MCF 10A (cell line): ENCODE results near the gene FAU. TPM values are rescaled to one million over a fixed set of nuclear protein-coding genes. Genes with fewer than 3 reads are reported as not detected.

Source experiments
- BruUV-seq: library from RNA; stranded (reverse); fragments of 400-500 nt; replicated peaks from 2 replicates; lab custom pipeline; 2021; lab: Mats Ljungman, UMichigan
- CTCF ChIA-PET: fragments of 300-600 bp; sonication (Branson Sonifier 250); formaldehyde crosslinking; extraction: SDS; loops from one replicate; lab custom pipeline; 2021; ENCODE audit warnings: antibody characterized with exemption, inconsistent platforms; lab: Yijun Ruan, JAX
- POLR2A ChIA-PET: fragments of 300-600, 350-650 bp; sonication (Branson Sonifier 250); formaldehyde crosslinking; extraction: SDS; loops from one replicate; lab custom pipeline; 2020; ENCODE audit warnings: antibody characterized with exemption, inconsistent platforms; lab: Yijun Ruan, JAX
- DNase-seq: peaks from one replicate; pipeline ENCODE4 v3.0.0-alpha.2; 2018; ENCODE audit not compliant: unreplicated experiment
- H3K27ac Mint-ChIP-seq: one replicate; pipeline ENCODE4 v1.8.0; 2022; ENCODE audit warnings: mild to moderate bottlenecking, low read depth, mixed read lengths; ENCODE audit not compliant: unreplicated experiment
- H3K27me3 Mint-ChIP-seq: one replicate; pipeline ENCODE4 v1.8.0; 2022; ENCODE audit warnings: mixed read lengths; ENCODE audit not compliant: insufficient read depth, unreplicated experiment
- H3K36me3 Mint-ChIP-seq: one replicate; pipeline ENCODE4 v1.8.0; 2022; ENCODE audit warnings: mild to moderate bottlenecking, moderate library complexity, mixed read lengths; ENCODE audit not compliant: insufficient read depth, unreplicated experiment
- H3K4me1 Mint-ChIP-seq: one replicate; pipeline ENCODE4 v1.8.0; 2022; ENCODE audit warnings: mixed read lengths; ENCODE audit not compliant: insufficient read depth, unreplicated experiment
- H3K4me3 Mint-ChIP-seq: one replicate; pipeline ENCODE4 v1.8.0; 2022; ENCODE audit warnings: mild to moderate bottlenecking, moderate library complexity, mixed read lengths; ENCODE audit not compliant: unreplicated experiment
- H3K9me3 Mint-ChIP-seq: one replicate; pipeline ENCODE4 v1.8.0; 2022; ENCODE audit warnings: mixed read lengths; ENCODE audit not compliant: unreplicated experiment
- intact Hi-C: fragments of 100-400 bp; cut with micrococcal nuclease; formaldehyde crosslinking; loops from 2 replicates; pipeline ENCODE4 v1.14.1; 2022
- total RNA-seq: library from RNA; stranded (reverse); gene quantifications from 2 replicates; pipeline ENCODE4 v1.2.3, GENCODE V29; 2022
- TF ChIP-seq, protein P1 (sequence below): fragments of 200-600 bp; IDR thresholded peaks from one replicate; pipeline ENCODE4 v1.8.0; 2022; ENCODE audit warnings: antibody characterized with exemption, mild to moderate bottlenecking; ENCODE audit not compliant: unreplicated experiment

The FAU gene
- total RNA-seq, 1 experiment from 2014 or later = 1,049 TPM

DNA sequence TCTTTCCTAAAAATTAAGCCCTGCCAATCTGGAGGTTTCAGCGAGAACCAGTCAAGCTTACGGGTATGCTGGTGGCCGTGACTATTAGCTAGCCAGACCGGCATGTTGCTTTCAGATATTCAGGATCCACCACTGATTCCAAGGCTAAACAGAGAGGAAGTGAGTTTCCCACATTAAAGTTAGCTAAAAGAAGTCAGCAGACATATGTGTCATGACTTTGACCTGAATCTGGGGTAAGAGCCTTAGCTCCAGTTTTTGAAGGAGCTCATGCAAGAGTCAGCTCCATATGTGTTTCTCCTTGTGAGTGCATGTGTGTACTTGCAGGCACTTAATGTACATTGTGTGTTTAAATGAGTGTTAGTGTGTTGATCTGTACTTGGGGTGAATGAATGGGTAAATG lies 36.5 kb downstream of the FAU start:
- BruUV-seq = no TSS peak
- CTCF ChIA-PET = interaction anchor here (0.5 to 2.1 kb wide), 6 partner anchors 12 to 199 kb away, joined by 3 to 8 read pairs (median 3); no protein-coding TSS in a partner anchor
- POLR2A ChIA-PET = interaction anchor here (0.7 to 2.4 kb wide), 6 partner anchors 10 to 50 kb away, joined by 3 to 28 read pairs (median 4); partner anchors contain the start of genes SAC3D1, SYVN1, TM7SF2 and VPS51

DNA sequence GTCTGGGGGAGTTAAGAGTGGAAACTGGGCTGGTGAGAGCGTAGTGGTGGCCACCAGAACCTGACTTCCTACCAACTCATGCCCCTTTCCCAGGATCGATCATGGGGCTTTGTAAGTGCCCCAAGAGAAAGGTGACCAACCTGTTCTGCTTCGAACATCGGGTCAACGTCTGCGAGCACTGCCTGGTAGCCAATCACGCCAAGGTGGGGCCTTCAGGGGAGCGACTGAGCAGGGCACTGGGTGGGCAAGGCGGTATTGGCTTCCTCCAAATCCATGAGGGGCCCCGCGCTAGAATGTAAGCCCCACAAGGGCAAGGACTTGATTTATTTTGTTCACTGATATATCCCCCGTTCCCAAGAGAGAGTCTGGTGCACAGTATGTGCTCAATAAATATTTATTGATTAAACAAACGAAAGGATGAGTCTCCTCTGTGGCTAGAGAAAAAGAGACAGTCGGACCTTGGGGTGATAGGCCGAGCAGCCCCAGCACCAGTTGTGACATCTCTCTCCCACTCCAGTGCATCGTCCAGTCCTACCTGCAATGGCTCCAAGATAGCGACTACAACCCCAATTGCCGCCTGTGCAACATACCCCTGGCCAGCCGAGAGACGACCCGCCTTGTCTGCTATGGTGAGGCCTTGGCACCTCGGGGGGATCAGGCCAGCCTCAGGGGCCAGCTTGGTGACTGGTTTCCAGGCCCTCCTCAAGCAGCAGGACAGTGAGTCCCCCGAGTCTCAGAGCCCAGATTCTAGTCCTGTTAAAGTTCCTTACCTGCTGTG lies 37.1 kb downstream of the FAU start:
- TSS peak; percentile 41 for BruUV-seq
- H3K36me3 Mint-ChIP-seq = peaks cover 36% of the 10 kb centered on the region
- no peaks in the 10 kb centered on the region for H3K27me3 Mint-ChIP-seq
- TF ChIP-seq, protein P1, sequence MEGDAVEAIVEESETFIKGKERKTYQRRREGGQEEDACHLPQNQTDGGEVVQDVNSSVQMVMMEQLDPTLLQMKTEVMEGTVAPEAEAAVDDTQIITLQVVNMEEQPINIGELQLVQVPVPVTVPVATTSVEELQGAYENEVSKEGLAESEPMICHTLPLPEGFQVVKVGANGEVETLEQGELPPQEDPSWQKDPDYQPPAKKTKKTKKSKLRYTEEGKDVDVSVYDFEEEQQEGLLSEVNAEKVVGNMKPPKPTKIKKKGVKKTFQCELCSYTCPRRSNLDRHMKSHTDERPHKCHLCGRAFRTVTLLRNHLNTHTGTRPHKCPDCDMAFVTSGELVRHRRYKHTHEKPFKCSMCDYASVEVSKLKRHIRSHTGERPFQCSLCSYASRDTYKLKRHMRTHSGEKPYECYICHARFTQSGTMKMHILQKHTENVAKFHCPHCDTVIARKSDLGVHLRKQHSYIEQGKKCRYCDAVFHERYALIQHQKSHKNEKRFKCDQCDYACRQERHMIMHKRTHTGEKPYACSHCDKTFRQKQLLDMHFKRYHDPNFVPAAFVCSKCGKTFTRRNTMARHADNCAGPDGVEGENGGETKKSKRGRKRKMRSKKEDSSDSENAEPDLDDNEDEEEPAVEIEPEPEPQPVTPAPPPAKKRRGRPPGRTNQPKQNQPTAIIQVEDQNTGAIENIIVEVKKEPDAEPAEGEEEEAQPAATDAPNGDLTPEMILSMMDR = no peak
- H3K4me3 Mint-ChIP-seq = peak overlapping the region; percentile 99
- CTCF ChIA-PET = interaction anchor here (0.5 to 2.1 kb wide), 5 partner anchors 13 to 198 kb away, joined by 3 to 8 read pairs (median 3); no protein-coding TSS in a partner anchor
- intact Hi-C loops = loop anchor here (5.0 kb wide), 2 partner anchors 42 to 57 kb away; partner anchors contain the start of genes SAC3D1 and SNX15
- no peaks in the 10 kb centered on the region for H3K9me3 Mint-ChIP-seq
- H3K4me1 Mint-ChIP-seq = peaks cover 22% of the 10 kb centered on the region
- peak overlapping the region; percentile 99 for H3K27ac Mint-ChIP-seq
- POLR2A ChIA-PET = interaction anchor here (0.7 to 2.4 kb wide), 6 partner anchors 11 to 50 kb away, joined by 3 to 28 read pairs (median 4); partner anchors contain the start of genes SAC3D1, SYVN1, TM7SF2 and VPS51
- DNase-seq = no peak

More for the DNA sequence above, 36.5 kb downstream of the FAU start:
- TF ChIP-seq, protein P1 = no peak
- Mint-ChIP-seq H3K27ac (peak overlapping the region; percentile 99), H3K36me3 (peaks cover 36% of the 10 kb centered on the region), H3K27me3 (no peaks in the 10 kb centered on the region), H3K4me1 (peaks cover 22% of the 10 kb centered on the region), H3K4me3 (peak overlapping the region; percentile 99), H3K9me3 (no peaks in the 10 kb centered on the region)
- intact Hi-C loops = no loop called here
- DNase-seq = no peak

DNA sequence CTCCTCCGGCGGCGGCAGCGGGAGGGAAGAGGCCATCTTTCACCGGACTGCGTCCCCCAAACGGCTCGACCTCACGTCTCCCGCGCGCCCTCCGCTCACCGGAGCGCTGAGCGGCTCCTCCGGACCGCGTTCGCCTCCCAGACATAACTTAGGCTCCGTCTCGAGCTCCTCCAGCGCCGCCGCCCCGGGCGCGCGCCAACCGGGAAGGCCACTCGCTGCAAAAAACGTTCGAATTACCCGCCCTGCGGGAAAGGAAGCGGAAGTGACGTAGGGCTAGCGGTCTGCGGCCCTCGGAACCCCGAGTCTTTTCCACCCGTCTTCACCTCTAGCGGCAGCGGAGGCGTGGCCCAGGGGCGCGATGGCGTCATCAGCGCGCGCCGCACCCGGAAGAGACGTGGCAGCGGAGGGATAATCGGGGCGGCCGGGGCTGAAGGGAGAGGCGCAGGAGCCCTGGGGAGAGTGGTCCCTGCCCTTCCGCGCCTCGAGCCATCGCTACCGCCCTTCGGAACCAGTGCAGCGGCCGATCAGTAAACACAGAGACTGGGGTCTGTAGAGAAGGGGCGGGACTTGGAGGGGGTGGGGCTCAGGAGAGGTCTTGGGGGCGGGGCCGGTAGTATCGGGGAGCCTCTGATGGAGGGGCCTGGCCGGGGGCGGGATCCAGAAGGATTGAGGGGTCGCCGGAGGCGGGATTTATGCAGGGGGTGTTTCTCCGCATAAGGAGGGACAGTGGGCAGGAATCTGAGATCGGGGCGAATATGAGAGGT lies 37.9 kb downstream of the FAU start, which contains the start of the genes CDCA5 and ZFPL1:
Gene CDCA5 (minus strand): TSS at position 207 of the 764 bp plus-strand sequence. CDS start 62 bp downstream, at position 145.
Gene ZFPL1 (plus strand): TSS at position 389 of the 764 bp plus-strand sequence. CDS start 477 bp downstream, outside the sequence.
- H3K27ac Mint-ChIP-seq = peak within 1 kb of the TSS; percentile 99
- no peaks in the 10 kb centered on the region for H3K9me3 Mint-ChIP-seq
- DNase-seq = peak; percentile 94
- H3K4me3 Mint-ChIP-seq = peak within 1 kb of the TSS; percentile 99
- POLR2A ChIA-PET = interaction anchor here (0.7 to 1.7 kb wide), 4 partner anchors 13 to 41 kb away, joined by 3 to 11 read pairs (median 4); partner anchors contain the start of gene ZNHIT2
- CTCF ChIA-PET = interaction anchor here (1.7 kb wide), 1 partner anchor 43 kb away, joined by 10 read pairs; the partner anchor contains the start of gene SAC3D1
- peaks cover 25% of the 10 kb centered on the region for H3K4me1 Mint-ChIP-seq
- H3K36me3 Mint-ChIP-seq = peaks cover 36% of the 10 kb centered on the region
- TF ChIP-seq, protein P1 = no peak
- BruUV-seq = no TSS peak
- no peaks in the 10 kb centered on the region for H3K27me3 Mint-ChIP-seq
- intact Hi-C loops = loop anchor here (5.0 kb wide), 2 partner anchors 42 to 57 kb away; partner anchors contain the start of genes SAC3D1 and SNX15
